ENCODE measurements around the gene BCR.

Gene BCR

DNA sequence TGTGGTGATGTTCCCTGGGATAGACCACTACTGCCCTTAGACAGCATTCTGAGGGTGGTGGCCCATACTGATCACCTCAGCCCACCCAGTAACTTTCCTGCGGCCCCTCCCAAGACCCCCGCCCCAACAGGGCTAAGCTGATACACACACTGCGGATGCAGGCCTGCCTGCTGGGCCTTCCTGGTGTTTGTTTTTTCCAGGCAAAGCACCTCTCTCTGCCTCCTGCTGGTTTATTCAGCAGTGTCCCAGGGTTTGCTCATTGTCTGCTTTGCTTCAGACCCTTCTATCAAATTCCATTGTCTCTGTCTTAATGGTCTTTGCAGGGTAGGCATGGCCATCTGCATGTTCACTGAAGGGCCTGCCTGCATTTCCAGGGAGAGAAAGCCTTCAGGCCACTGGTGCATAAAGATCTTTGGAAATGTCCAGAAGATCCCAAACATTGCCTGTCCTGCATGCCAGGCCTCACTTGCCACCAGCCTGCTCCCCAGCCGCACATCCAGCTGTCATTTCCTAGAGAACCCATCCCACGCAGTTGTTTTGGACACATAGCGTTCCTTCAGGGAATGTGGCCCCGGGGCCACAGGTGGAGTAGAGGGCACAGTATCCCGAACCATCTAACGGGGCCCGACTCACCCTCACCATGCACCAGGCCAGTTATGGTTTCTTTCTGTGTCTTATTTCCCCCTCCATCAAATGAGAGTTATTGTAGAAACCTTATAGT is 50.2 kb downstream of the BCR start:
- Histone ChIP-seq H4K20me1 (ENCODE audit: insufficient read depth) (peaks cover 26% of the 10 kb centered on the region), H3K4me3 (IDR thresholded peaks at IDR 0.05; ENCODE audit: insufficient read depth, low read depth, low read length) (no peak overlapping the region), H3K9ac (no peak overlapping the region), H3K36me3 (ENCODE audit: insufficient read depth) (no peaks in the 10 kb centered on the region), H3K4me1 (ENCODE audit: low read depth, poor library complexity, severe bottlenecking) (peaks cover 30% of the 10 kb centered on the region), H3K27me3 (ENCODE audit: insufficient read depth, low read depth) (no peaks in the 10 kb centered on the region), H3K79me2 (ENCODE audit: insufficient read depth, low read depth) (peaks cover 93% of the 10 kb centered on the region), H3K27ac (no peak overlapping the region), H3K4me2 (no peak overlapping the region), H2AFZ (ENCODE audit: low read depth) (no peak overlapping the region)
- no peak for TF ChIP-seq CTCF (conservative IDR thresholded peaks at IDR 0.05; ENCODE audit: low read depth, low read length)

DNA sequence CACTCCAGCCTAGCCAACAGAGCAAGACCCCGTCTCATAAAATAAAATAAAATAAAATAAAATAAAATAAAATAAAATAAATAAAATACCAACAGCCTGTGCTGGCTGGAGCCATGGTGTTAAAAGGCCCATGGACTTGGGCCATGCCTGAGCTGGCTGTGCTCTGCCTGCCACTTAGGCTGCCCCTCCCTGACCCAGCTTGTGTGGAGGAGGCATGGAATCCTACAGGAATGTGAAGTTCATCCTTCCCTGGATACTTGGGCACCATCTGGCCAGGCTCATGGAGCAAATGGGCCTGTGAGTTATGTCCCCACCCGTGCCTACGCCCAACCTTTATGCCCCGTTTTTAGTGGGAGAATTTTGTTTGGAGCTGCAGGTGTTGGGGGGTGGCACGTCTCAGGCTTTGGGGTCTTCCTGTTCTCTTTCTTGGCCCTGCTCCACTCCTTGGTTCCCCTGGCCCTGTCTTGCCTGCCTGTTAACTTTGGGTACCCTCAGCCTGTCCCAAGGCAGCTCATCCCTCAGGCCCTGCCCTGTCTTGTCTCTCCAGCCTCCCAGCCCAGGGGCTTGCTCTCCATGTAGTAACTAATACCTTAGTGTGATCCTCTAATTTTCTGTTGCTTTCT is 51.3 kb downstream of the BCR start:
- Histone ChIP-seq H3K36me3 (ENCODE audit: insufficient read depth) (no peaks in the 10 kb centered on the region), H4K20me1 (ENCODE audit: insufficient read depth) (peaks cover 37% of the 10 kb centered on the region), H3K79me2 (ENCODE audit: insufficient read depth, low read depth) (peaks cover 93% of the 10 kb centered on the region), H3K27me3 (ENCODE audit: insufficient read depth, low read depth) (no peaks in the 10 kb centered on the region), H3K4me1 (ENCODE audit: low read depth, poor library complexity, severe bottlenecking) (peaks cover 41% of the 10 kb centered on the region), H3K4me3 (IDR thresholded peaks at IDR 0.05; ENCODE audit: insufficient read depth, low read depth, low read length) (no peak overlapping the region), H3K9ac (no peak overlapping the region), H3K27ac (no peak overlapping the region), H2AFZ (ENCODE audit: low read depth) (no peak overlapping the region), H3K4me2 (no peak overlapping the region)
- no peak for TF ChIP-seq CTCF (conservative IDR thresholded peaks at IDR 0.05; ENCODE audit: low read depth, low read length)

GRCh38 chr22:23232094-23232905 is 52.0 kb downstream of the BCR start:
- Histone ChIP-seq H3K4me1 (ENCODE audit: low read depth, poor library complexity, severe bottlenecking) (peaks cover 48% of the 10 kb centered on the region), H4K20me1 (ENCODE audit: insufficient read depth) (peaks cover 41% of the 10 kb centered on the region), H3K27me3 (ENCODE audit: insufficient read depth, low read depth) (no peaks in the 10 kb centered on the region), H3K4me2 (no peak overlapping the region), H3K9ac (no peak overlapping the region), H3K79me2 (ENCODE audit: insufficient read depth, low read depth) (peaks cover 90% of the 10 kb centered on the region), H2AFZ (ENCODE audit: low read depth) (no peak overlapping the region), H3K36me3 (ENCODE audit: insufficient read depth) (no peaks in the 10 kb centered on the region), H3K4me3 (IDR thresholded peaks at IDR 0.05; ENCODE audit: insufficient read depth, low read depth, low read length) (no peak overlapping the region), H3K27ac (no peak overlapping the region)
- no peak for TF ChIP-seq CTCF (conservative IDR thresholded peaks at IDR 0.05; ENCODE audit: low read depth, low read length)

DNA sequence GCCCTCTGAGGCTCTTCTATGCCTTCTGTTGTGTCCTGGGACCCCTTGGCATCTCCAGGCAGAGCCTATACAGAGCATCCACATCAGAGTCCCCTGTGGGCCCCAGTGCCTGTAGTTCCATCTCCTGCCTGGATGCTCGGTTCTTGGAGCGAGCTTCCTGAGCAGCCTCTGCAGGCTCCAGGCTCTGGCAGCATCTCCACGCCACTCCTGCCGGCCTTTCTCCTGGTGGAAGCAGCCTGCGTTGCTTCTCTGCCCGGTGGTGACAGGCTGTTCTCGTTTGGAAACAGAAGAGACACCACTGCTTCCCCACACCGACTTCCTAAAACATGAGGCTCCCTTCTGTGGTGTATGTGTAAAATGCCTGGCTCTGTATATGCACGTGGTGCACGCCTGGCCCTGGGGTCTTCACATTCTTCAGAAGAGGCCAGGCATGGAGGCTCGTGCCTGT is 52.8 kb downstream of the BCR start:
- Histone ChIP-seq H3K27ac (no peak overlapping the region), H3K36me3 (ENCODE audit: insufficient read depth) (no peaks in the 10 kb centered on the region), H3K4me3 (IDR thresholded peaks at IDR 0.05; ENCODE audit: insufficient read depth, low read depth, low read length) (no peak overlapping the region), H4K20me1 (ENCODE audit: insufficient read depth) (peaks cover 46% of the 10 kb centered on the region), H3K4me1 (ENCODE audit: low read depth, poor library complexity, severe bottlenecking) (peaks cover 56% of the 10 kb centered on the region), H3K9ac (no peak overlapping the region), H3K79me2 (ENCODE audit: insufficient read depth, low read depth) (peaks cover 90% of the 10 kb centered on the region), H3K27me3 (ENCODE audit: insufficient read depth, low read depth) (no peaks in the 10 kb centered on the region), H2AFZ (ENCODE audit: low read depth) (no peak overlapping the region), H3K4me2 (no peak overlapping the region)
- TF ChIP-seq CTCF (conservative IDR thresholded peaks at IDR 0.05; ENCODE audit: low read depth, low read length): no peak
